GM06990 (cell line): ENCODE results near the gene DCDC2C.

Experiments used
- DNase-seq: peaks from one replicate; pipeline ENCODE4 v3.0.0-alpha.2; 2011; ENCODE audit not compliant: insufficient read length; ENCODE audit errors: extremely low read depth
- H3K27me3 ChIP-seq: replicated peaks from 2 replicates; pipeline ENCODE4 v1.6.0; 2011; ENCODE audit warnings: low read length; ENCODE audit not compliant: control insufficient read depth, insufficient read depth
- H3K36me3 ChIP-seq: 2 replicates; pipeline ENCODE4 v1.5.1; 2011; ENCODE audit warnings: low read length; ENCODE audit not compliant: control insufficient read depth, insufficient read depth
- H3K4me3 ChIP-seq: replicated peaks from 2 replicates; pipeline ENCODE4 v1.5.1; 2011; ENCODE audit warnings: low read depth, mild to moderate bottlenecking, control low read depth, low read length
- CTCF ChIP-seq: IDR thresholded peaks from 2 replicates; pipeline ENCODE4 v1.5.1; 2011; ENCODE audit warnings: low read length, control low read depth, mild to moderate bottlenecking, inconsistent platforms; ENCODE audit not compliant: insufficient read depth, poor library complexity, severe bottlenecking

The DCDC2C gene

GRCh38 chr2:3670376-3670775 is 33.0 kb upstream of the DCDC2C start:
- no peaks in the 10 kb centered on the region for H3K27me3 ChIP-seq
- TF ChIP-seq CTCF = no peak
- no peaks in the 10 kb centered on the region for H3K36me3 ChIP-seq
- no peak overlapping the region for H3K4me3 ChIP-seq
- DNase-seq = no peak

GRCh38 chr2:3670941-3671340 is 32.4 kb upstream of the DCDC2C start:
- no peak for DNase-seq

DNA sequence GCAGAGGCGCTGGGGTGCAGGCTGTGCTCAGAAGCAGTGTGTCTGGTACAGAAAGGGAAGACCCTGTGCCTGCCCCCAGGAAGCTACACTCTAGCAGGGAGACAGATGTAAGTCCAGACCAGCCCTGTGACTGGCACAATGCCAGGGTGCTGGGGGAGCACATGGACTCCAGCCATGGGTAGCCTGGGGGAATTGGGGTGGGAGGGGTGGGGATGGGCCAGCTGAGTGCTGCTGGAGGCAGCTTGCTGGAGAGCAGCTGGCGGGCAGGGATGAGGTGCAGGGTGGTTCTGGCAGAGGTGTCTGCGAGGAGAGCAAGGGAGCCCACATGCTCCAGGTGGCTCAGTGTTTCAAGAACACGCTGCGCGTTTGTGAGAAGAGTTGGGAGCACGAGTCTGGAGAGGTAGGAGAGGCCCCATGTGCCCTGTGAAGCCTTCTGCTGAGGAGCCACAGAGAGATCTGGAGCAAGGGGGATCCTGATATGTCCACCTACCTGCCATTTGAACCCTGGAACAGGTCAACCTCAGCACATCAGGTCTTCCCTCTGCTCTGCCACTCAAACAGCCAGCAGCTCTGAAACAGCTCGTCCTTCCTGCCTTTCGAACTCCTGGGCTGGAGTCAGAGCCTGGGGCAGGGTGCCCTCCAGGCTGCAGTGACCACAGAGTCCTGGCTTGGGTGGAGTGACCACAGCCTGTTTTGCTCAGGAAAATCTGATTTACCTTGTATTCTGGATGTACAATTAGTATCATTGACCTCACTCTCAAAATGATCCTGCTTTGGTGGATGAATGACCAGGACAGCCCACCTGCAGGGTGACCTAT is 30.3 kb upstream of the DCDC2C start:
- no peak for DNase-seq
- no peaks in the 10 kb centered on the region for H3K36me3 ChIP-seq
- H3K4me3 ChIP-seq = no peak overlapping the region
- H3K27me3 ChIP-seq = no peaks in the 10 kb centered on the region
- no peak for TF ChIP-seq CTCF

More at GRCh38 chr2:3670941-3671340, 32.4 kb upstream of the DCDC2C start:
- no peaks in the 10 kb centered on the region for H3K27me3 ChIP-seq
- TF ChIP-seq CTCF = no peak
- no peak overlapping the region for H3K4me3 ChIP-seq
- H3K36me3 ChIP-seq = no peaks in the 10 kb centered on the region

DNA sequence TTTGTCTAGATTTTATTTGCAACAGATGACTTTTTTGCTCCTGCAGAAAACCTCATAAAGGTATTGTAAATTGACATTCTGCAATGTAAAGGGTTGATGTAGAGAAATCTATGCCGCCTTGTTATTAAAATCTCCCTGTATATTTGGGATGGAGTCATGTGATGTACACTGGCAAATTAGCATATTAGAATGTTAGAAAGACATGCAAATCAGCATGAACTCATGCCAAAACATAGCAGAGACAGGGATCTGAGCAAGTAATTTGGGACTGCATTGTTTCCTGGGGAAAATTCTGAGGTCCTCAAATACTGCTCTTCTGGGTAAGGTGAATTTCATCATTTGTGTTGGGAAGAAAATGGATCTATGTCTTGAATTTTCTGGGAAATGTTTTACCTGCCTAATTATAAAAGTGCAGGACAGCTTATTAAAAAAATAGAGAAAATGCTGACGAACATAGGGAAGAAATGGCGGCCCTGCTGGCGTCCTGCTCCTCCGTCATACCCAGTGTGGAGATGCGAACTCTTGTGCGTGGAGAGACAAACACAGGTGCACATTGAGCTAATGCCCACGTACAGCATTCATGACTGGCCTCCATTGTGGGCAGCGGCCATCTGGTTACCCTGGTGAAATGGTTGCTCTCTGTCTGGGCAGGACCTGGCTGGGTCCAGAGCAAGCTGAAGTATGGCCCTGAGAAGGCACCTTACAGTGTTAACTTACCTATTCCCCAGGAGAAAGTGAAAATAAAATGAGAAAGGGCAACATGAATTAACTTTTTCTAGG is 29.1 kb upstream of the DCDC2C start:
- Histone ChIP-seq H3K36me3 (no peaks in the 10 kb centered on the region), H3K27me3 (no peaks in the 10 kb centered on the region)
- no peak for TF ChIP-seq CTCF

GRCh38 chr2:3675687-3676086 is 27.7 kb upstream of the DCDC2C start:
- Histone ChIP-seq H3K4me3 (no peak overlapping the region), H3K27me3 (no peaks in the 10 kb centered on the region; the same call in 1 of the 2 replicates), H3K36me3 (no peaks in the 10 kb centered on the region)
- no peak for TF ChIP-seq CTCF
- no peak for DNase-seq

More for the DNA sequence above, 29.1 kb upstream of the DCDC2C start:
- H3K4me3 ChIP-seq = no peak overlapping the region
- DNase-seq = no peak
